Measurements from ENCODE around the gene ZMAT5. TPM values are rescaled to one million over a fixed set of nuclear protein-coding genes. Genes with fewer than 3 reads are reported as not detected.

The ZMAT5 gene
- total and polyA plus RNA-seq, 8 donors, result 8.3 to 20.7 (median 11.3) TPM

GRCh38 chr22:29691636-29692326, 75.0 kb downstream of the ZMAT5 start:
- ATAC-seq (no peak), FAIRE-seq (no peak), DNase-seq (no peak)
- Histone ChIP-seq H3K27ac (no peak overlapping the region), H3K27me3 (no peaks in the 10 kb centered on the region), H3K4me1 (no peaks in the 10 kb centered on the region), H3K4me3 (no peak overlapping the region), H3K36me3 (no peaks in the 10 kb centered on the region), H3K9me3 (no peaks in the 10 kb centered on the region)
- no peak for TF ChIP-seq CTCF (IDR thresholded peaks at IDR 0.05)
- 89 to 95% methylated on average over 13 of the region's 13 CpGs for WGBS, 2 donors
- intact Hi-C loops (cut with DNase I), result loop anchor here in 1 of 3 donors (10.0 kb wide), 1 partner anchor 313 kb away; no protein-coding TSS in a partner anchor

- DNase-seq (no peak), ATAC-seq (no peak), FAIRE-seq (no peak)
- intact Hi-C loops (cut with DNase I), result loop anchor here in 1 of 3 donors (10.0 kb wide), 1 partner anchor 314 kb away; no protein-coding TSS in a partner anchor
- 68% methylated on average over 9 of the region's 9 CpGs for WGBS, 2 donors
- Histone ChIP-seq H3K27me3 (no peaks in the 10 kb centered on the region), H3K36me3 (no peaks in the 10 kb centered on the region), H3K4me1 (no peaks in the 10 kb centered on the region), H3K4me3 (no peak overlapping the region), H3K9me3 (no peaks in the 10 kb centered on the region), H3K27ac (no peak overlapping the region)
- no peak for TF ChIP-seq CTCF (IDR thresholded peaks at IDR 0.05)
These were observed 76.3 kb downstream of the ZMAT5 start for GRCh38 chr22:29690476-29690875.

- ATAC-seq (peak; percentile 76 to 93 (median 88)), FAIRE-seq (no peak), DNase-seq (peak; percentile 51 to 83 (median 74))
- peak; percentile 33 to 63 (median 56) for TF ChIP-seq CTCF (IDR thresholded peaks at IDR 0.05)
- no peaks in the 10 kb centered on the region for H3K36me3 ChIP-seq
- no peak overlapping the region for H3K27ac ChIP-seq
- no peaks in the 10 kb centered on the region for H3K9me3 ChIP-seq
- H3K4me3 ChIP-seq, result no peak overlapping the region
- H3K27me3 ChIP-seq, result no peaks in the 10 kb centered on the region
- intact Hi-C loops (cut with DNase I), result loop anchor here in 1 of 3 donors (10.0 kb wide), 2 partner anchors 315 to 395 kb away; partner anchors contain the start of gene HORMAD2
- 13 to 16% methylated on average over 8 of the region's 8 CpGs for WGBS, 2 donors
- H3K4me1 ChIP-seq, result no peaks in the 10 kb centered on the region
These were observed 77.0 kb downstream of the ZMAT5 start for GRCh38 chr22:29689880-29690213.

- no peaks in the 10 kb centered on the region for H3K27me3 ChIP-seq
- TF ChIP-seq CTCF (IDR thresholded peaks at IDR 0.05), result no peak
- 84 to 85% methylated on average over 5 of the region's 5 CpGs for WGBS, 2 donors
- FAIRE-seq, result no peak
- peak in 1 of 4 donors; percentile 13 for ATAC-seq
- no peaks in the 10 kb centered on the region for H3K36me3 ChIP-seq
- intact Hi-C loops (cut with DNase I), result loop anchor here in 1 of 3 donors (10.0 kb wide), 1 partner anchor 395 kb away; the partner anchor contains the start of gene HORMAD2
- no peak overlapping the region for H3K4me3 ChIP-seq
- no peak overlapping the region for H3K27ac ChIP-seq
- no peak for DNase-seq
- no peaks in the 10 kb centered on the region for H3K4me1 ChIP-seq
- no peaks in the 10 kb centered on the region for H3K9me3 ChIP-seq
These were observed 77.5 kb downstream of the ZMAT5 start for GRCh38 chr22:29689206-29689879.
